ENCODE measurements around the gene CTH.
"Not testable (repeated sequence)": the region's sequence is repeated elsewhere in the genome, so short reads cannot be mapped to it uniquely, and the experiment has no call there.

CTH gene

DNA sequence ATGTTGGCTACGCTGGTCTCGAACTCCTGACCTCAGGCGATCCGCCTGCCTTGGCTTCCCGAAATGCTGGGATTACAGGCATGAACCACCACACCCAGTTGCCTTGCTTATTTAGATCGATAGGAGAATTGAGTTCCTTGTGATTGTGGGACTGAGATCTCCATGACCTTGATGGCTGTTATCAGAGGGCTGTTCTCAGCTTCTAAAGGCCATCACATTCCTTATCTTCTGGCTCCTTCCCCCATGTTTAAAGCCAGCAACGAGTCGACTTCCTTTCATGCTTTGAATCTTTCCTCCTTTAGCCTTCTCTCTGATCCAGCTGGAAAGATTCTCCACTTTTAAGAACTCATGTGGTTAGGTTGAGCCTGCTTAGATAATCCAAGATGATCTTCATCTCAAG is 38.0 kb downstream of the CTH start:
- H3K27ac Mint-ChIP-seq: no peak overlapping the region
- ATAC-seq (replicated peaks) (no peak), DNase-seq (no peak)

DNA sequence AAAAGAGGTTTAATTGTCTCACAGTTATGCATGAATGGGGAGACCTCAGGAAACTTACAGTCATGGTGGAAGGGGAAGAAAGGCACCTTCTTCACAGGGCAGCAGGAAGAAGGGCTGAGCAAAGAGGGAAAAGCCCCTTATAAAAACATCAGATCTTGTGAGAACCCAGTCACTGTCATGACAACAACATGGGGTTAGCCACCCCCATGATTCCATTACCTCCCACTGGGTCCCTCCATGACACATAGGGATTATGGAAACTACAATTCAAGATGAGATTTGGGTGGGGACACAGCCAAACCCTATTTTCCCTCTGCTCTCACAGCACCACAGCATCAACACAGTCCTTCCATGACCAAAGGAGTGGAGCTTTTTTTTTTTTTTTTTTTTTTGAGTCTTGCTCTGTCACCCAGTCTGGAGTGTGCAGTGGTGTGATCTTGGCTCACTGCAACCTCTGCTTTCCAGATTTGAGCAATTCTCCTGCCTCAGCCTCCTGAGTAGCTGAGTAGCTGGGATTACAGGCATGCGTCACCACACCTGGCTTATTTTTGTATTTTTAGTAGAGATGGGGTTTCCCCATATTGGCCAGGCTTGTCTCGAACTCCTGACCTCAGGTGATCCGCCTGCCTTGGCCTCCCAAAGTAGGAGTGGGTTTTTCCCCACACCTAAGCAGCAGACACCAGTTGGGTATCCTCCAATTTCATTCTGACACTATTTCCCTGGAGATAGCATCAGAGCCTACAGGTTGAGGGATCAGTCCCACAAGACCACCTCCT is 41.3 kb downstream of the CTH start:
- ATAC-seq (replicated peaks); H3K27me3 Mint-ChIP-seq; H3K27ac Mint-ChIP-seq; H3K4me1 Mint-ChIP-seq (ENCODE audit: low read depth in 2 of 2); H3K9me3 Mint-ChIP-seq; H3K36me3 Mint-ChIP-seq (ENCODE audit: insufficient read depth); DNase-seq; H3K4me3 Mint-ChIP-seq: not testable (repeated sequence)

More for the DNA sequence above, 38.0 kb downstream of the CTH start:
- Mint-ChIP-seq H3K27me3 (peaks cover 0 to 5% of the 10 kb centered on the region in 2 donors), H3K36me3 (ENCODE audit: insufficient read depth) (peaks cover 3% of the 10 kb centered on the region), H3K4me1 (ENCODE audit: low read depth in 2 of 2) (no peaks in the 10 kb centered on the region), H3K4me3 (no peak overlapping the region), H3K9me3 (no peaks in the 10 kb centered on the region)

DNA sequence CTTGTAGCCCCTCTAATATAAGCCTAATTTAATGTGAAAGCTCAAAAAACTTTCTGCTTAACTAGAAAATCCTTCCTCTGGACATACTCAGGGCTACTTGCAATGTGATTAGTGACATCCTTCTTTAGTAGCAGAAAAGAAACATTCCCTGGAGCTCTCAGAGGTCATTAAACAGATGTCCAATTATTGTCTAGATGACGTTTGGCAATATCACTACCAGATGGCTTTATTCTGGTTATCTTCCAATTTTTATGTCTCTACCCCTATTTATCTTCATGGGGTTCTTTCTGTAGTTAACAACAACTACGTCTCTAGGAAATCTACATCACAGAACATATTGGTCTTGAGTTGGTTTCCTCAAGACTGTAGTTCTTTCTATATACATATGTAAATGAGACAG is 44.2 kb downstream of the CTH start:
- DNase-seq (no peak), ATAC-seq (replicated peaks) (no peak)
- peaks cover 3% of the 10 kb centered on the region for H3K36me3 Mint-ChIP-seq (ENCODE audit: insufficient read depth)
- H3K9me3 Mint-ChIP-seq: no peaks in the 10 kb centered on the region
- no peaks in the 10 kb centered on the region for H3K4me1 Mint-ChIP-seq (ENCODE audit: low read depth in 2 of 2)
- no peak overlapping the region for H3K4me3 Mint-ChIP-seq
- H3K27me3 Mint-ChIP-seq: peaks cover 0 to 9% of the 10 kb centered on the region in 2 donors
- no peak overlapping the region for H3K27ac Mint-ChIP-seq

DNA sequence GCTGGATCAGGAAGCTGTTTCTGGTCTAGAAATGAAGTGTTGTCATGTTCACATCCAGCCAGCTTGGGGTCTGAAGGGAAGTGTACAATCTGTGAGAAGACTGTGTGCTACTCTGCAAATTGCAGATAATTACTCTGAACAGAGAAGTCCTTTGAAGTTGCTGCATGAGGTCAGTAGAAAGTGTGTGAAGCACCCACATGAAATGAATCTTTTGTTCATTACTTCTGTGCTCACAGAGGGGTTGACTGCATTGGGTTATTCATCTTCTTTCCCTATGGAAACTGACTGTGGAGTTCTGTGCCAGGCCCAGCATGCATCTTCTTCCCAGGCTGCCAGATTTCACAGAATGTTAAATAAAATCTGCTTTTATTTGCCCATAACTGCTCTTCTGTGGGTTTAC is 47.1 kb downstream of the CTH start:
- peaks cover 0 to 10% of the 10 kb centered on the region in 2 donors for H3K27me3 Mint-ChIP-seq
- H3K36me3 Mint-ChIP-seq (ENCODE audit: insufficient read depth): no peaks in the 10 kb centered on the region
- H3K9me3 Mint-ChIP-seq: no peaks in the 10 kb centered on the region
- no peak for DNase-seq
- no peak overlapping the region for H3K4me3 Mint-ChIP-seq
- ATAC-seq (replicated peaks): no peak
- H3K4me1 Mint-ChIP-seq (ENCODE audit: low read depth in 2 of 2): no peaks in the 10 kb centered on the region
- no peak overlapping the region for H3K27ac Mint-ChIP-seq

DNA sequence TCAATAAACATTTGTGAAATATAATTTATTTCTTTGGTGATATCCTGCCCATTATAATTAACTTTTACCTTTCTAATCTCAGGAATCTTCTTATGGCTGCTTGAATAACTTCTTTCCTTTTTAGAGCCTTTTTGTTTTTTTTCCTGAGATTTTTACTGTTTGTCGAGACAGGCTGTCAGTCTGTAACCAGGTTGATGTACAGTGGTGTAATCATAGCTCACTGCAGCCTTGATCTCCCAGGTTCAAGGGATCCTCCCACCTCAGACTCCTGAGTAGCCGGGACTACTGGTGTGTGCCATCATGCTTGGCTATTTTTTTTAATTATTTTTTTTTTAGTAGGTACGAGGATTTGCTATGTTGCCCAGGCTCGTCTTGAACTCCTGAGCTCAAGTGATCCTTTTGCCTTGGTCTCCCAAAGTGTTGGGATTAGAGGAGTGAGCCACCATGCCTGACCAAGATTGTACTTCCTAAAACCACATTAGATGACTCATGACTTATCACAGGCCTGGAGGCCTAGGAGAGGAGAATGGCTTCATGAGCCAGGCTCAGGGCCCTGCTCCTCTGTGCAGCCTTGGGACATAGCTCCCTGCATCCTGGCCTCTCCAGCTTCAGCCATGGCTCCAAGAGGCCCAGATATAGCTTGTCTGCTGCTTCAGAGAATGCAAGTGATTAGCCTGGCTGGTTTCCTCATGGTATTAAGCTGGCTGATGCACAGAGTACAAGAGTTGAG is 48.6 kb downstream of the CTH start:
- H3K4me1 Mint-ChIP-seq (ENCODE audit: low read depth in 2 of 2): no peaks in the 10 kb centered on the region
- DNase-seq (no peak), ATAC-seq (replicated peaks) (no peak)
- peaks cover 0 to 7% of the 10 kb centered on the region in 2 donors for H3K9me3 Mint-ChIP-seq
- H3K36me3 Mint-ChIP-seq (ENCODE audit: insufficient read depth): no peaks in the 10 kb centered on the region
- no peak overlapping the region for H3K27ac Mint-ChIP-seq
- peaks cover 0 to 16% of the 10 kb centered on the region in 2 donors for H3K27me3 Mint-ChIP-seq
- no peak overlapping the region for H3K4me3 Mint-ChIP-seq

DNA sequence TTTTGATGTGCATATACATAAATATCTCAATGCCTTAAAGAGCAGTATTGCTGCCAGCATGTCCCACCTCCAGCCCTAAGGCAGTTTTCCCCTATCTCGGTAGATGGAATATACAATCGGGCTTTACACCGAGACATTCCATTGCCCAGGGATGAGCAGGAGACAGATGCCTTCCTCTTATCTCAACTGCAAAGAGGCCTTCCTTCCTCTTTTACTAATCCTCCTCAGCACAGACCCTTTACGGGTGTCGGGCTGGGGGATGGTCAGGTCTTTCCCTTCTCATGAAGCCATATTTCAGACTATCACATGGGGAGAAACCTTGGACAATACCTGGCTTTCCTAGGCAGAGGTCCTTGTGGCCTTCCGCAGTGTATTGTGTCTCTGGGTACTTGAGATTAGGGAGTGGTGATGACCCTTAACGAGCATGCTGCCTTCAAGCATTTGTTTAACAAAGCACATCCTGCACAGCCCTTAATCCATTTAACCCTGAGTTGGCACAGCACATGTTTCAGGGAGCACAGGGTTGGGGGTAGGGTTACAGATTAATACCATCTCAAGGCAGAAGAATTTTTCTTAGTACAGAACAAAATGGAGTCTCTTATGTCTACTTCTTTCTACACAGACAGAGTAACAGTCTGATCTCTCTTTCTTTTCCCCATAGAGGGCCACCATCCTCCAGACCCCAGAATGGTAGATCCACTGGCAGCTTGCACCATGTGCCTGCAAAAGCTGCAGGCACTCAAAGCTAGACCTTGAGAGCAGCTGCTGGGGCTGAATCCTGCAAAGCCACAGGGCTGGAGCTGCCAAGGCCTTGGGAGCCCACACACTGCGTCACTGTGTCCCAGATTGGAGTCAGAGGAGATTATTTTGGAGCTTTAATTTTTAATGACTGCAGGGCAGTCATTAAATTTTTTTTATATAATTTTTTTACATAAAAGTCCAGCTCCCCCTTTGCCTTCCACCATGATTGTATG is 50.0 kb downstream of the CTH start:
- not testable (repeated sequence) for DNase-seq; H3K4me3 Mint-ChIP-seq; H3K27ac Mint-ChIP-seq; ATAC-seq (replicated peaks); H3K9me3 Mint-ChIP-seq; H3K4me1 Mint-ChIP-seq (ENCODE audit: low read depth in 2 of 2); H3K36me3 Mint-ChIP-seq (ENCODE audit: insufficient read depth)
- H3K27me3 Mint-ChIP-seq: peaks cover 4 to 16% of the 10 kb centered on the region in 2 donors

DNA sequence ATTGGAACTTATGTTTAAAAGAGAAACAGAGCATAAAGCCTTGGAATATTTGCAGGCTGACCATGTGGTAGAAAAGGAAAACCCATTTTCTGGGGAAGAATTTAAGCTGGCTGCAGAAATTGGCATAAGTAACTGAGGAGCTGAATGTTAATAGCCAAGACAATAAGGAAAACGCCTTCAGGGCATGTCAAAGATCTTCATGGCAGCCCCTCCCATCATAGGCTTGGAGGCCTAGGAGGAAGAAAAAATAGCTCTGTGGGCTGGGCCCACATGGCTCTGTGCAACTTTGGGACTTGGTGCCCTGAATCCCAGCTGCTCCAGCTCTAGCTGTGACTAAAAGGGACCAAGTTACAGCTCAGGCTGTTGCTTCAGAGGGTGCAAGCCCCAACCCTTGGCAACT is 51.5 kb downstream of the CTH start:
- ATAC-seq (replicated peaks) (no peak), DNase-seq (no peak)
- H3K36me3 Mint-ChIP-seq (ENCODE audit: insufficient read depth): no peaks in the 10 kb centered on the region
- H3K27ac Mint-ChIP-seq: no peak overlapping the region
- no peaks in the 10 kb centered on the region for H3K4me1 Mint-ChIP-seq (ENCODE audit: low read depth in 2 of 2)
- H3K27me3 Mint-ChIP-seq: peaks cover 19 to 28% of the 10 kb centered on the region in 2 donors
- peaks cover 0 to 7% of the 10 kb centered on the region in 2 donors for H3K9me3 Mint-ChIP-seq
- H3K4me3 Mint-ChIP-seq: no peak overlapping the region

DNA sequence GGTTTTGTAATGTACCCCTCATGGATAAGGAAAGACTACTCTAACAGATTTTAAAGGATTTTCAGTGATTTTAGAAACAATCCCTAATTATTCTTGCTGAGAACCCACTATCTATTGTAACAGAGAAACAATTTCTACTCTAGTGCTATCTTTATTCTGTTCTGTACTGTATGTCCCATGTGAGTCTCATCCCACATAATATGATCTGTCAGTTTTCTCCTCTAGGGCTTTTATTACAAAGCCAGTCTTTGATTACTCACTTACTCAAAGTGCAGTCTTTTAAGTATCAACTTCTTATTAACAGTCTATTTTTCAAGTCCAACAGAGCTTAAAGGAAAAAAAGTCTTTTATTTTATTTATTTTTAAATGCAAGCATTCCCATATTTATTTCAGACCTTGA is 54.8 kb downstream of the CTH start:
- no peak overlapping the region for H3K4me3 Mint-ChIP-seq
- H3K9me3 Mint-ChIP-seq: peaks cover 0 to 7% of the 10 kb centered on the region in 2 donors
- no peaks in the 10 kb centered on the region for H3K36me3 Mint-ChIP-seq (ENCODE audit: insufficient read depth)
- no peak for DNase-seq
- H3K4me1 Mint-ChIP-seq (ENCODE audit: low read depth in 2 of 2): no peaks in the 10 kb centered on the region
- ATAC-seq (replicated peaks): no peak
- peaks cover 41 to 51% of the 10 kb centered on the region in 2 donors for H3K27me3 Mint-ChIP-seq
- no peak overlapping the region for H3K27ac Mint-ChIP-seq

DNA sequence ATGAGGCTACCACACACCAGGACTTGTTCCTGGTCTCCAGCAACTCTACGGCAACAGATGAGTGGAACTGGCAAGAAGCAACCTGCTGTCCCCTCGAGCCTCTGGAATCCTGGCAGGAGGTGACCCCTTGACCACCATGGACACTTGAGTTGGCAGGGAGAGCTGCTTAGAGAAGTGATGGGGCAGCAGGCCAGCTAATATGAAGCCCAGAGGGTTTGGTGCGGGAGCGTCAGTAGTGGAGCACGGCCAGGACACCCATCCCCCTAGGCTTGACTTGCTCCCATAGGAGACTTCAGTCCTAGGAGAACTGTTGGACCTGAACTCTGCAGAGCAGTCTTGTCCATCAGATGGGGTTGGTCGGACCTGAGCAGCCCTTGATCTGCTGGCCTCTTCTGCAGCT is 56.5 kb downstream of the CTH start:
- Mint-ChIP-seq H3K4me1 (ENCODE audit: low read depth in 2 of 2) (no peaks in the 10 kb centered on the region), H3K4me3 (no peak overlapping the region), H3K27ac (no peak overlapping the region), H3K27me3 (peaks cover 41 to 51% of the 10 kb centered on the region in 2 donors), H3K9me3 (peaks cover 0 to 7% of the 10 kb centered on the region in 2 donors), H3K36me3 (ENCODE audit: insufficient read depth) (no peaks in the 10 kb centered on the region)
- DNase-seq (no peak), ATAC-seq (replicated peaks) (no peak)

DNA sequence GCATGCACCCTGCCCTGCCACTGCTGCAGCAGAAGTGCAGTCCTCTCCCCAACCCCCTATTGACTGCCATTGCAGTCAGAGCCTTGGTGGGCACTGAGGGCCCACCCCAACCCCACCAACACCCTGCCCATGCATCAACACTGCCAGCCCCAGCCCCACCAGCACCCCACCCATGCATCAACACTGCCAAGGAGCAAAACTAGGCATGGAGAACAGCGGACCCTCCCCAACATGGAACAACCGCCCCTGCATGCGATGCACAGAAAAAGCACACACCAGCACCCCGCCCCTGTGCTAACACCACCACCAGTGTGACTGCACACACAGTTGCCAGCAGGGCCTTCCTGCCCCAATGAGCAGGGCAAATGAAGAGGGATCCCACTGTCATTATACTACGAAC is 57.1 kb downstream of the CTH start:
- Mint-ChIP-seq H3K27me3 (peaks cover 41 to 51% of the 10 kb centered on the region in 2 donors), H3K4me3 (no peak overlapping the region), H3K9me3 (peaks cover 0 to 7% of the 10 kb centered on the region in 2 donors), H3K27ac (no peak overlapping the region), H3K4me1 (ENCODE audit: low read depth in 2 of 2) (no peaks in the 10 kb centered on the region), H3K36me3 (ENCODE audit: insufficient read depth) (no peaks in the 10 kb centered on the region)
- ATAC-seq (replicated peaks) (no peak), DNase-seq (no peak)

DNA sequence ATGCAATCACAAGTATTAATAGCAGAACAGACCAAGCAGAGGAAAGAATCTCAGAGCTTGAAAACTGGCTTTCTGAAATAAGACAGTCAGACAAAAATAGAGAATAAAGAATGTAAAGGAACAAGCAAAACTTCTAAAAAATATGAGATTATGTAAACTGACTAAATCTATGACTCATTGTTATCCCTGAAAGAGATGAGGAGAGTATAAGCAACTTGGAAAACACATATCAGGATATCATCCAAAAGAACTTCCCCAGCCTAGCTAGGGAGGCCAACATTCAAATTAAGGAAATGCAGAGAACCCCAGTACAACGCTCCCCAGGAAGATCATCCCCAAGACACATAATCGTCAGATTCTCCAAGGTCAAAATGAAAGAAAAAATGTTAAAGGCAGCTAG is 58.1 kb downstream of the CTH start:
- not testable (repeated sequence) for DNase-seq; ATAC-seq (replicated peaks); H3K36me3 Mint-ChIP-seq (ENCODE audit: insufficient read depth); H3K4me3 Mint-ChIP-seq; H3K4me1 Mint-ChIP-seq (ENCODE audit: low read depth in 2 of 2); H3K9me3 Mint-ChIP-seq; H3K27ac Mint-ChIP-seq
- H3K27me3 Mint-ChIP-seq: peaks cover 36 to 51% of the 10 kb centered on the region in 2 donors

DNA sequence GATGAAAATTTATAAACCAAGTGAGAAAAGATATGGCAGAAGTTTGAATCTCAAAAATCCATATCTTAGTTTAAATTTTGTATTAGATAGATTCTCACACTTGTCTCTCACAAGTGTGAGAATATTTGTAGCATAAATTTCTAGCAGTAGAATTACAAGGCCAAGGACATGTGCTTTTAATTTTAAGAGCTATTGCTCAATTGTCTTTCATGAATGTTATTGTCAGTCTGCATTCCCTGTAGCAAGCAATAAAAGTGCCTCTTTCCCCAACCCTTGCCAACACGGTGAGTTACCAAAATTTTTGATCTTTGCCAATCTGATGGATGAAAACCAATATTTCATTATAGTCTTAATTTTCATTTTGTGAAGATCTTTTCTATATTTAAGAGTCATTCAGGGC is 64.0 kb downstream of the CTH start:
- no peaks in the 10 kb centered on the region for H3K4me1 Mint-ChIP-seq (ENCODE audit: low read depth in 2 of 2)
- H3K27ac Mint-ChIP-seq: no peak overlapping the region
- no peak overlapping the region for H3K4me3 Mint-ChIP-seq
- no peak for DNase-seq
- H3K36me3 Mint-ChIP-seq (ENCODE audit: insufficient read depth): no peaks in the 10 kb centered on the region
- no peak for ATAC-seq (replicated peaks)
- no peaks in the 10 kb centered on the region for H3K9me3 Mint-ChIP-seq
- peaks cover 4 to 8% of the 10 kb centered on the region in 2 donors for H3K27me3 Mint-ChIP-seq

DNA sequence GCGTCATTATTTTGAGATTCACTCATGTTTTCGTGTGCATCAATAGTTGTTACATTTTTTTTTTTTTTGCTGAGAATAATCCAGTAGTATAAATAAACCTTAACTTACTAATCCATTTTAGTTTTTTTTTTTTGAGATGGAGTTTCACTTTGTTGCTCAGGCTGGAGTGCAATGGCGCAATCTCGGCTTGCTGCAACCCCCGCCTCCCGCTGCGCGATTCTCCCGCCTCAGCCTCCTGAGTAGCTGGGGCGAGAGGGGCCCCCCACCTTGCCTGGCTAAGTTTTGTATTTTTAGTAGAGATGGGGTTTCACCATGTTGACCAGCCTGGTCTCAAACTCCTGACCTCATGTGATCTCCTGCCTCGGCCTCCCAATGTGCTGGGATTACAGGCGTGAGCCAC is 66.0 kb downstream of the CTH start:
- Mint-ChIP-seq H3K36me3 (ENCODE audit: insufficient read depth) (no peaks in the 10 kb centered on the region), H3K27me3 (peaks cover under 1 to 6% of the 10 kb centered on the region in 2 donors)

More for the DNA sequence above, 66.0 kb downstream of the CTH start:
- H3K27ac Mint-ChIP-seq: no peak overlapping the region
- H3K4me3 Mint-ChIP-seq: no peak overlapping the region
- ATAC-seq (replicated peaks) (no peak), DNase-seq (no peak)
- no peaks in the 10 kb centered on the region for H3K9me3 Mint-ChIP-seq
- no peaks in the 10 kb centered on the region for H3K4me1 Mint-ChIP-seq (ENCODE audit: low read depth in 2 of 2)
